ENCODE data around the gene SLC30A1.
A peak's percentile ranks its signal among the peaks of the same experiment; 100 is the strongest.

SLC30A1 gene

DNA sequence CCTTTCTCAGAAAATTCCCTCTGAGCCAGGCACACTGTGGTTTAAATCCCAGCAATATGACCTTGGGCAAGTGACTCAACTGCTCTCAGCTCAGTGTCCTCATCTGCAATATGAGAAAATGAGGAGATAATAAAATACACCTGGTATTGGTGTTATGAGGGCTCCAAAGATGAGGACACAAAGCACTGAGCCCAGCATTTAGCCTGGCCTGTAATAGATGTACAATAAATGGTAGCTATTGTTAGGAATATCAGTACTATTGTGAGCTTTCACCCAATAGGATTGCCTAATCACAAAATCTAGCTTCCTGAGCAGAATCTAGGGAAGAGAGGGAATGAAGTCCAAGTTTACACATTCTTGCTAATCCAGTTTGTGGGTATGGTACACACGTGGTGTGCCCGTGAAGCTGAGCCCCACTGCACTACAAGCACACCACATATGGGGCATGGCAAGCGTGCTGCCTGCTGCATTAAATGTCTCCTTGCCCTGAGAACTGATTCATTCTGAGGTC is 24.3 kb upstream of the SLC30A1 start:
- no peak overlapping the region for H3K4me3 ChIP-seq (ENCODE audit: control insufficient read depth, low read depth, low read length)
- peak; percentile 68 for DNase-seq (ENCODE audit: low read depth)
- TF ChIP-seq, protein P1, sequence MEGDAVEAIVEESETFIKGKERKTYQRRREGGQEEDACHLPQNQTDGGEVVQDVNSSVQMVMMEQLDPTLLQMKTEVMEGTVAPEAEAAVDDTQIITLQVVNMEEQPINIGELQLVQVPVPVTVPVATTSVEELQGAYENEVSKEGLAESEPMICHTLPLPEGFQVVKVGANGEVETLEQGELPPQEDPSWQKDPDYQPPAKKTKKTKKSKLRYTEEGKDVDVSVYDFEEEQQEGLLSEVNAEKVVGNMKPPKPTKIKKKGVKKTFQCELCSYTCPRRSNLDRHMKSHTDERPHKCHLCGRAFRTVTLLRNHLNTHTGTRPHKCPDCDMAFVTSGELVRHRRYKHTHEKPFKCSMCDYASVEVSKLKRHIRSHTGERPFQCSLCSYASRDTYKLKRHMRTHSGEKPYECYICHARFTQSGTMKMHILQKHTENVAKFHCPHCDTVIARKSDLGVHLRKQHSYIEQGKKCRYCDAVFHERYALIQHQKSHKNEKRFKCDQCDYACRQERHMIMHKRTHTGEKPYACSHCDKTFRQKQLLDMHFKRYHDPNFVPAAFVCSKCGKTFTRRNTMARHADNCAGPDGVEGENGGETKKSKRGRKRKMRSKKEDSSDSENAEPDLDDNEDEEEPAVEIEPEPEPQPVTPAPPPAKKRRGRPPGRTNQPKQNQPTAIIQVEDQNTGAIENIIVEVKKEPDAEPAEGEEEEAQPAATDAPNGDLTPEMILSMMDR (conservative IDR thresholded peaks at IDR 0.05; ENCODE audit: control insufficient read depth, insufficient read depth, low read depth, low read length): no peak

DNA sequence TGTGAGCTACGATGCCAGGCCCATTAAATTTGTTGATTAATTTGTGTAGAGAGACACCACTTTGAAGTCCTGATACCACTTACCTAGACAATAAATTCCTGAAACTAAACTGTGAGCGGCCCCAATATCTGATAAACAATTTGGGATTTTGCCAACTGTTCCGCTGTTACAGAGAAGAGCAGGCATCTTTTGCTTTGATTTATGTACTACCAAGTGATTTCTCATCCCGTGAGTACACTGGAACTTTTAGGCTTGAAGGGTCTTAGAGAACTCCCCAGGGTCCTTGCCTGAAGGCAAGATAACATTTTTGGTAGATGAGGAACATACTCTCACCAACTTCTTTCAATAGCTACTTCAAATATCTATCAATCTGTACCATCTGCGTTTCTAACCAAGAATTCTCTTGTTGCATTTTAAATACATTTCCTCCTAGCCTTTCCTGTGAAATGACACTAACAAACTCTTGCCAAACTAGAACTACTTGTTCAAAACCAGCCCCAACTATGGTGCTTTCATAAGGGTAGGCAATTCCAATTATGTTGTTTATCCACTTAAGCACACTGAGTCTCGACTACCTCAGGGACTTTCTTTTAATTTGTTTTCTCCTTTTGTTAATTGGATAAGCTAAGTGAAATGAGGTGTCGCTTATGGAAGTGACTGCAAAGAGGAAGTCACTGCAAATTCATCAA is 23.2 kb upstream of the SLC30A1 start:
- TF ChIP-seq, protein P1 (conservative IDR thresholded peaks at IDR 0.05; ENCODE audit: control insufficient read depth, insufficient read depth, low read depth, low read length): no peak

DNA sequence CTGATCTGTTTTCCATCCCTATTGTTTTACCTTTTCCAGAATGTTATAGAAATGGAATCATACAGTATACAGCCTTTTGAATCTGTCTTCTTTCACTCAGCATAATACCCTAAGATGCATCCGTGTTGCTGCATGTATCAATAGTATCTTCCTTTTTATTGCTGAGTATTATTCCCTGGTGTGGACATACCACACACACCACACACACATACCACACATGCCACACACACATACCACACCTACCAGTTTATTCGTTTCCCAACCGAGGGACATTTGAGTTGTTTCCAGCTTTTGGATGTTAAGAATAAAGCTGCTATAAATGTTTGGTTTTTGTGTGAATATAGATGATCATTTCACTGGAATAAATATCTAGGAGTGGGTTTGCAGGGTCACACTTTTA is 22.2 kb upstream of the SLC30A1 start:
- TF ChIP-seq, protein P1 (conservative IDR thresholded peaks at IDR 0.05; ENCODE audit: control insufficient read depth, insufficient read depth, low read depth, low read length): no peak
- DNase-seq (ENCODE audit: low read depth): no peak

More for the DNA sequence above, 23.2 kb upstream of the SLC30A1 start:
- no peak for DNase-seq (ENCODE audit: low read depth)
- H3K4me3 ChIP-seq (ENCODE audit: control insufficient read depth, low read depth, low read length): no peak overlapping the region

DNA sequence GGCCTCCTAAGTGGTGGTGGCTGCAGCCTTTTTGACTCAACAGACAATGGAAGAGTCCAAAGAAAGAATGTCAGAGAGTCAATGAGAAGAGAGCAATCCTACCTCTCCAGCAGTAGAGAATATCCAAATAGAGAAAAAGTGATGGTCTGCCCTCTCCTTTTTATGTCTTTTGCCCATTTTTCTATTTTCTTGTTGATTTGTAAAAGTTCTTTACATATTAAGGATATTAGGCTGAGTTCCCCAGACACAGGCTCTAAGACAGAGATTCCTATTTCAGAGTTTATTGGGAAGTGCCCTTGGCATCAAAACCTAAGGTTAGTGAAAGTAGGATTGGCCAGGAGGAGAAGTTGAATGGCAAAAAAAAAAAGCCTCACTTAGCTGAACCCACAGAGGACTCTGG is 20.3 kb upstream of the SLC30A1 start:
- H3K4me3 ChIP-seq (ENCODE audit: control insufficient read depth, low read depth, low read length): no peak overlapping the region
- TF ChIP-seq, protein P1 (conservative IDR thresholded peaks at IDR 0.05; ENCODE audit: control insufficient read depth, insufficient read depth, low read depth, low read length): no peak
- DNase-seq (ENCODE audit: low read depth): no peak

More for the DNA sequence above, 22.2 kb upstream of the SLC30A1 start:
- H3K4me3 ChIP-seq (ENCODE audit: control insufficient read depth, low read depth, low read length): no peak overlapping the region

DNA sequence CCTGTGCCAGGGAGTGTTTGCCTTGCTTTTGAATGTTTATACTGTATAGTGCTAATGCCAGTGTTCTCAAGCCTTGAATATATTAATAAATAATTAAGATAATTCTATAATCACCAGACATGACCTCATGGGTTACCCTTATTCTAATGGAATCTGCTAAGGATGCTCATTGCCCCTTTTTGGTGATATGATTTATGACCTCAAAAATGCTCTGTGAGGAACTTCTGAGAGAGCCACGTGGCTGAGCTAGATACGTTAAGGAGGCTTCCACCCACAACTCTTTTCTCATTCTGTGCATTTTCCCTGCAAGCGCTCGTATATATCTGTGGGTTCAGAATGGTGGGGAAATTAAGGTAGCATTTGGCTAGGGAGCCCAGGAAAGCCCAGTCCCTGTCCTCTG is 19.6 kb upstream of the SLC30A1 start:
- DNase-seq (ENCODE audit: low read depth): no peak
- no peak overlapping the region for H3K4me3 ChIP-seq (ENCODE audit: control insufficient read depth, low read depth, low read length)
- TF ChIP-seq, protein P1 (conservative IDR thresholded peaks at IDR 0.05; ENCODE audit: control insufficient read depth, insufficient read depth, low read depth, low read length): no peak

DNA sequence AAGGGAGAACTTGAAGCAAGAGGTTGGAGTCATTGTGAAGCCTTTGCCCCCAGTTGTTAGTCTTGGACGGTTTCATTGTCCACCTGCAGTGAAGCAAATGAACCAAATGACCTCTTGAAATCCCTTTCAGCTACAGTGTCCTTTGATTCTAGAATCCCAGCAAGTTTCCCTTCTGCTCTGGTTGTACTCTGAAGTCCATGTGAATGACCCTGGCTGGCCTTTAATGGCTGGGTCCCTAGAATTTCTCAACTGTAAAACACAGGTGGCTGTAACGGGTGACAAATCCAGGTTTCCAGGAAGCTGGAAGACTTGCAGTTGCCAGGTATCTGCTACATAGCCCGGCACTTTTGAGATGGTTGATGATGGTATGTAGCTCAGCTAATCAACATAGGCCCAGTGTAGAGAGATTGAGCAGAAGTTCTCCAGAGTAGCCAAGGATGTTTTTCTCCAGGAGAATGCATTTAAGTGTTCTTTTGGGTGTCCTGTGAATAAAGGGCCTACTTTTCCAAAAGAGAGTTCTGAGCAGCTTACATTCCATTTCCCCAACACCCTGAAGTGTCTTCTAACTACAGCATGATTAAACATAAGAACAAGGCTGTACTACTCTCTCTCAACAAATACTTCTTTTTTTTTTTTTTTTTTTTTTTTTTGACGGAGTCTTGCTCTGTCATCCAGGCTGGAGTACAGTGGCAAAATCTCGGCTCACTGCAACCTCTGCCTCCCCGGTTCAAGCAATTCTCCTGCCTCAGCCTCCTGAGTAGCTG is 17.6 kb upstream of the SLC30A1 start:
- DNase-seq (ENCODE audit: low read depth): no peak
- TF ChIP-seq, protein P1 (conservative IDR thresholded peaks at IDR 0.05; ENCODE audit: control insufficient read depth, insufficient read depth, low read depth, low read length): no peak
- H3K4me3 ChIP-seq (ENCODE audit: control insufficient read depth, low read depth, low read length): no peak overlapping the region
